Liver (tissue), 9 donors: ENCODE data around the gene PRKAB1. TPM values are rescaled to one million over a fixed set of nuclear protein-coding genes. Genes with fewer than 3 reads are reported as not detected.

ENCODE experiments used
- DNase-seq: peaks from one replicate; pipeline ENCODE4 v3.0.0-alpha.2; 2017; ENCODE audit warnings: low spot score
- H3K27ac ChIP-seq, 2 donors: one replicate each; pipeline ENCODE4 v1.7.0; 2013; ENCODE audit warnings: inconsistent platforms in 2 of 2, low read length in 2 of 2, control low read depth in 1 of 2, low read depth in 1 of 2, mild to moderate bottlenecking in 1 of 2
- H3K27me3 ChIP-seq, 4 donors: one replicate each; pipeline versions ENCODE4 v1.6.1 to v1.7.0; 2013; ENCODE audit warnings: low read length in 3 of 4, inconsistent platforms in 1 of 4, mild to moderate bottlenecking in 1 of 4, moderate library complexity in 1 of 4; ENCODE audit not compliant: control insufficient read depth in 4 of 4, insufficient read depth in 4 of 4
- H3K36me3 ChIP-seq, 4 donors: one replicate each; pipeline versions ENCODE4 v1.6.1 to v1.7.0; 2013; ENCODE audit warnings: low read length in 3 of 4, mild to moderate bottlenecking in 3 of 4, low read depth in 1 of 4, moderate library complexity in 1 of 4; ENCODE audit not compliant: control insufficient read depth in 4 of 4, insufficient read depth in 3 of 4
- H3K4me1 ChIP-seq, 4 donors: one replicate each; pipeline versions ENCODE4 v1.6.1 to v1.7.0; 2013; ENCODE audit warnings: low read length in 3 of 4, mild to moderate bottlenecking in 3 of 4, moderate library complexity in 1 of 4; ENCODE audit not compliant: control insufficient read depth in 4 of 4, insufficient read depth in 4 of 4
- H3K4me3 ChIP-seq, 3 donors: one replicate each; pipeline versions ENCODE4 v1.6.1 to v1.7.0; 2013; ENCODE audit warnings: low read length in 3 of 3, control low read depth in 1 of 3, low read depth in 1 of 3, mild to moderate bottlenecking in 1 of 3
- H3K9ac ChIP-seq, 2 donors: one replicate each; pipeline ENCODE4 v1.7.0; 2013; ENCODE audit warnings: low read length in 2 of 2, mild to moderate bottlenecking in 2 of 2, moderate library complexity in 2 of 2, control low read depth in 1 of 2, low read depth in 1 of 2
- H3K9me3 ChIP-seq, 4 donors: one replicate each; pipeline versions ENCODE4 v1.6.1 to v1.7.0; 2013; ENCODE audit warnings: low read length in 3 of 4; ENCODE audit not compliant: control insufficient read depth in 4 of 4
- EGR1 ChIP-seq, 2 donors: IDR thresholded peaks; 2 replicates each; pipeline ENCODE4 v1.6.1; 2016 to 2018; ENCODE audit warnings: antibody characterized with exemption in 2 of 2, low read depth in 2 of 2
- FOXA1 ChIP-seq: IDR thresholded peaks from 2 replicates; pipeline ENCODE4 v1.6.1; 2016; ENCODE audit warnings: antibody characterized with exemption
- FOXA2 ChIP-seq: IDR thresholded peaks from 2 replicates; pipeline ENCODE4 v1.6.1; 2016; ENCODE audit warnings: antibody characterized with exemption
- GABPA ChIP-seq, 2 donors: IDR thresholded peaks in 1 of 2; conservative IDR thresholded peaks in 1 of 2; 2 replicates each; pipeline ENCODE4 v1.6.1; 2016; ENCODE audit warnings: antibody characterized with exemption in 2 of 2, mild to moderate bottlenecking in 1 of 2, moderate library complexity in 1 of 2
- HNF4G ChIP-seq: IDR thresholded peaks from 2 replicates; pipeline ENCODE4 v1.6.1; 2016; ENCODE audit warnings: antibody characterized with exemption
- JUND ChIP-seq, 2 donors: IDR thresholded peaks; 2 replicates each; pipeline ENCODE4 v1.6.1; 2016; ENCODE audit warnings: antibody characterized with exemption in 2 of 2
- NR2F2 ChIP-seq: IDR thresholded peaks from 2 replicates; pipeline ENCODE4 v1.6.1; 2016; ENCODE audit warnings: antibody characterized with exemption
- RAD21 ChIP-seq, 2 donors: IDR thresholded peaks; 2 replicates each; pipeline ENCODE4 v1.6.1; 2016; ENCODE audit warnings: antibody characterized with exemption in 2 of 2, mild to moderate bottlenecking in 2 of 2
- RXRA ChIP-seq, 2 donors: IDR thresholded peaks; 2 replicates each; pipeline ENCODE4 v1.6.1; 2017 to 2018; ENCODE audit warnings: antibody characterized with exemption in 2 of 2, mild to moderate bottlenecking in 1 of 2
- SP1 ChIP-seq: IDR thresholded peaks from 2 replicates; pipeline ENCODE4 v1.6.1; 2018; ENCODE audit warnings: antibody characterized with exemption, mild to moderate bottlenecking
- TAF1 ChIP-seq: conservative IDR thresholded peaks from 2 replicates; pipeline ENCODE4 v1.6.1; 2016; ENCODE audit warnings: antibody characterized with exemption, mild to moderate bottlenecking
- YY1 ChIP-seq: IDR thresholded peaks from 2 replicates; pipeline ENCODE4 v1.6.1; 2016; ENCODE audit warnings: antibody characterized with exemption, mild to moderate bottlenecking
- WGBS: extraction: QIAGEN DNeasy Blood & Tissue Kit; methylation state at CpG from one replicate; pipeline ENCODE4 v1.1.7; 2013; 5-methylcytosine and 5-hydroxymethylcytosine counted together
- polyA plus RNA-seq, 2 donors: library from polyadenylated mRNA; stranded (reverse) in 1 of 2; unstranded in 1 of 2; fragments of 200-250 nt in 1 of 2; fragments of >200 nt in 1 of 2; fragmentation: Nextera tagmentation in 1 of 2; extraction: Ambion mirVana in 1 of 2; gene quantifications; one replicate each; pipeline versions ENCODE4 v1.2.1 to v1.2.3, GENCODE V29; 2013 to 2015
- total RNA-seq, 2 donors: library from RNA; depleted of rRNA; stranded (reverse); fragments of >200 nt; gene quantifications; one replicate each; pipeline ENCODE4 v1.2.3, GENCODE V29; 2014
- TF ChIP-seq, protein P1 (sequence below): IDR thresholded peaks from 2 replicates; pipeline ENCODE4 v1.6.1; 2016; ENCODE audit warnings: antibody characterized with exemption
- TF ChIP-seq, protein P2 (sequence below): IDR thresholded peaks from 2 replicates; pipeline ENCODE4 v1.6.1; 2016; ENCODE audit warnings: antibody characterized with exemption, mild to moderate bottlenecking
- TF ChIP-seq, protein P3 (sequence below): fragments of 150-350 bp; IDR thresholded peaks from 2 replicates; pipeline ENCODE4 v1.5.1; 2017; ENCODE audit warnings: improper control_type of control experiment, low read depth, low read length; ENCODE audit not compliant: missing input control
- TF ChIP-seq, protein P4 (sequence below): IDR thresholded peaks from 2 replicates; pipeline ENCODE4 v1.6.1; 2016; ENCODE audit warnings: antibody characterized with exemption
- donor health status: healthy.
- donor health status: healthy.
- donor health status: healthy.
- donor health status: healthy.
- donor health status: healthy.

Gene PRKAB1
- total and polyA plus RNA-seq, 4 donors, result 10.5 to 29.9 (median 11.3) TPM

DNA sequence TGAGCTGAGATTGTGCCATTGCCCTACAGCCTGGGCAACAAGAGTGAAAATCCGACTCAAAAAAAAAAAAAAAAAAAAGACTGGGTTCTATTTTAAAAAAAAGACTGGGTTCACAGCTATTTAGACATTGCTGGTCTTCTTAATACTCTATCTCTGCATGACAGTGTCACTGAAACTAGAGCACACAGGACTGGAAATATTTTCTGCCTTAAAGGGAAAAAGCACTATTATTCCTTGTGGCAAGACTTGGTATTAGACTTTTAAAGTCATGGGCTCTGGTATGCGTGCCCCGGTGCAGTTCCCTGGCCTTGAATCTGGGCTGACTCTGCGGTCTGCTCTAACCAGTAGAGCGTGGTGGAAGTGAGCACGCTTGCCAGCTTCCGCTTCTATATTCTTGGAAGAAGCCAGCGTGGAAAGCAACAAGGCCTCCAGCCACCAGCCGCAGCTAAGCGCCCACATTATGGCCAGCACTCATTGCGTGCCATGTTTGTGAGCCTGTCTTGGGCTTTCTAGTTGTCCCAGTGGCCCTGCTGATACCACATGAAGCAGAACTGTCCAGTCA, 31.3 kb downstream of the PRKAB1 start:
- 97% methylated on average over 11 of the region's 11 CpGs for WGBS
- Histone ChIP-seq H3K9ac (no peak overlapping the region), H3K27ac (no peak overlapping the region), H3K4me3 (no peak overlapping the region), H3K27me3 (no peaks in the 10 kb centered on the region), H3K4me1 (no peaks in the 10 kb centered on the region), H3K9me3 (no peaks in the 10 kb centered on the region), H3K36me3 (no peaks in the 10 kb centered on the region)
- DNase-seq, result no peak
- TF ChIP-seq, protein P1, sequence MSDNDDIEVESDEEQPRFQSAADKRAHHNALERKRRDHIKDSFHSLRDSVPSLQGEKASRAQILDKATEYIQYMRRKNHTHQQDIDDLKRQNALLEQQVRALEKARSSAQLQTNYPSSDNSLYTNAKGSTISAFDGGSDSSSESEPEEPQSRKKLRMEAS, result no peak
- TF ChIP-seq, protein P2, sequence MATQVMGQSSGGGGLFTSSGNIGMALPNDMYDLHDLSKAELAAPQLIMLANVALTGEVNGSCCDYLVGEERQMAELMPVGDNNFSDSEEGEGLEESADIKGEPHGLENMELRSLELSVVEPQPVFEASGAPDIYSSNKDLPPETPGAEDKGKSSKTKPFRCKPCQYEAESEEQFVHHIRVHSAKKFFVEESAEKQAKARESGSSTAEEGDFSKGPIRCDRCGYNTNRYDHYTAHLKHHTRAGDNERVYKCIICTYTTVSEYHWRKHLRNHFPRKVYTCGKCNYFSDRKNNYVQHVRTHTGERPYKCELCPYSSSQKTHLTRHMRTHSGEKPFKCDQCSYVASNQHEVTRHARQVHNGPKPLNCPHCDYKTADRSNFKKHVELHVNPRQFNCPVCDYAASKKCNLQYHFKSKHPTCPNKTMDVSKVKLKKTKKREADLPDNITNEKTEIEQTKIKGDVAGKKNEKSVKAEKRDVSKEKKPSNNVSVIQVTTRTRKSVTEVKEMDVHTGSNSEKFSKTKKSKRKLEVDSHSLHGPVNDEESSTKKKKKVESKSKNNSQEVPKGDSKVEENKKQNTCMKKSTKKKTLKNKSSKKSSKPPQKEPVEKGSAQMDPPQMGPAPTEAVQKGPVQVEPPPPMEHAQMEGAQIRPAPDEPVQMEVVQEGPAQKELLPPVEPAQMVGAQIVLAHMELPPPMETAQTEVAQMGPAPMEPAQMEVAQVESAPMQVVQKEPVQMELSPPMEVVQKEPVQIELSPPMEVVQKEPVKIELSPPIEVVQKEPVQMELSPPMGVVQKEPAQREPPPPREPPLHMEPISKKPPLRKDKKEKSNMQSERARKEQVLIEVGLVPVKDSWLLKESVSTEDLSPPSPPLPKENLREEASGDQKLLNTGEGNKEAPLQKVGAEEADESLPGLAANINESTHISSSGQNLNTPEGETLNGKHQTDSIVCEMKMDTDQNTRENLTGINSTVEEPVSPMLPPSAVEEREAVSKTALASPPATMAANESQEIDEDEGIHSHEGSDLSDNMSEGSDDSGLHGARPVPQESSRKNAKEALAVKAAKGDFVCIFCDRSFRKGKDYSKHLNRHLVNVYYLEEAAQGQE, result no peak
- TF ChIP-seq FOXA1 (no peak), TAF1 (no peak), EGR1 (IDR thresholded peaks at IDR 0.05; ENCODE audit: low read depth in 2 of 2) (no peak), HNF4G (no peak), RAD21 (IDR thresholded peaks at IDR 0.05) (no peak), YY1 (no peak), JUND (IDR thresholded peaks at IDR 0.05) (no peak)
- TF ChIP-seq, protein P3, sequence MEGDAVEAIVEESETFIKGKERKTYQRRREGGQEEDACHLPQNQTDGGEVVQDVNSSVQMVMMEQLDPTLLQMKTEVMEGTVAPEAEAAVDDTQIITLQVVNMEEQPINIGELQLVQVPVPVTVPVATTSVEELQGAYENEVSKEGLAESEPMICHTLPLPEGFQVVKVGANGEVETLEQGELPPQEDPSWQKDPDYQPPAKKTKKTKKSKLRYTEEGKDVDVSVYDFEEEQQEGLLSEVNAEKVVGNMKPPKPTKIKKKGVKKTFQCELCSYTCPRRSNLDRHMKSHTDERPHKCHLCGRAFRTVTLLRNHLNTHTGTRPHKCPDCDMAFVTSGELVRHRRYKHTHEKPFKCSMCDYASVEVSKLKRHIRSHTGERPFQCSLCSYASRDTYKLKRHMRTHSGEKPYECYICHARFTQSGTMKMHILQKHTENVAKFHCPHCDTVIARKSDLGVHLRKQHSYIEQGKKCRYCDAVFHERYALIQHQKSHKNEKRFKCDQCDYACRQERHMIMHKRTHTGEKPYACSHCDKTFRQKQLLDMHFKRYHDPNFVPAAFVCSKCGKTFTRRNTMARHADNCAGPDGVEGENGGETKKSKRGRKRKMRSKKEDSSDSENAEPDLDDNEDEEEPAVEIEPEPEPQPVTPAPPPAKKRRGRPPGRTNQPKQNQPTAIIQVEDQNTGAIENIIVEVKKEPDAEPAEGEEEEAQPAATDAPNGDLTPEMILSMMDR, result no peak
- TF ChIP-seq, protein P4, sequence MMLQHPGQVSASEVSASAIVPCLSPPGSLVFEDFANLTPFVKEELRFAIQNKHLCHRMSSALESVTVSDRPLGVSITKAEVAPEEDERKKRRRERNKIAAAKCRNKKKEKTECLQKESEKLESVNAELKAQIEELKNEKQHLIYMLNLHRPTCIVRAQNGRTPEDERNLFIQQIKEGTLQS, result no peak

DNA sequence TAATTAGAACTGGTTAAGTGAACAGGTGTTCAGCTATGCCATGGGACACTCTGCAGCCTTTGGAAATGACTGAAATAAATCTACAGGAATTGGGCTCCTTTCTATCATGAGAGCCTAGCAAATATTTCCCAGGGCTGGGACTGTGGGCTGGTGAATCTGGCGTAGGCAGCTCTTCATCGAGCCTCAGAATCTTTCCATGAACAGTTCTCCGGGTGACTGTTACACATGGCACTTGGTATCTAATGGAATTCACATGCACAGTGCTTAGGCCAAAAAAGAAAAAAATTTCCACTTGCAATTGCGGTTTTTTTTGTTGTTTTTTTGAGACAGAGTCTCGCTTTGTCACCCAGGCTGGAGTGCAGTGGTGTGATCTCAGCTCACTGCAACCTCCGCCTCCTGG, 32.1 kb downstream of the PRKAB1 start:
- TF ChIP-seq HNF4G (no peak), FOXA2 (no peak), GABPA (IDR thresholded peaks at IDR 0.05 in 1 of 2, conservative IDR thresholded peaks at IDR 0.05 in 1 of 2) (no peak), NR2F2 (no peak), YY1 (no peak), TAF1 (no peak), RAD21 (IDR thresholded peaks at IDR 0.05) (no peak), EGR1 (IDR thresholded peaks at IDR 0.05; ENCODE audit: low read depth in 2 of 2) (no peak), JUND (IDR thresholded peaks at IDR 0.05) (no peak), RXRA (IDR thresholded peaks at IDR 0.05) (no peak), SP1 (no peak)
- TF ChIP-seq, protein P4, result no peak
- TF ChIP-seq, protein P2, result no peak
- 98% methylated on average over 6 of the region's 6 CpGs for WGBS
- Histone ChIP-seq H3K36me3 (no peaks in the 10 kb centered on the region), H3K27me3 (no peaks in the 10 kb centered on the region), H3K4me3 (no peak overlapping the region), H3K9ac (no peak overlapping the region), H3K9me3 (no peaks in the 10 kb centered on the region), H3K27ac (no peak overlapping the region), H3K4me1 (no peaks in the 10 kb centered on the region)
- no peak for DNase-seq
